Stimulated activated CD8-positive, alpha-beta memory T cell treated with anti-CD3 and anti-CD28 coated beads, Interleukin-15, amount 100 ng/mL, for 4 hours (primary cell): Measurements from ENCODE around the gene PROSER1.
A peak's percentile ranks its signal among the peaks of the same experiment; 100 is the strongest.
"Not testable (repeated sequence)": the region's sequence is repeated elsewhere in the genome, so short reads cannot be mapped to it uniquely, and the experiment has no call there.

Source experiments
- DNase-seq, 2 donors: peaks; one replicate each; pipeline ENCODE4 v3.0.0-alpha.2; 2020; ENCODE audit warnings: low read depth in 2 of 2

PROSER1 gene

DNA sequence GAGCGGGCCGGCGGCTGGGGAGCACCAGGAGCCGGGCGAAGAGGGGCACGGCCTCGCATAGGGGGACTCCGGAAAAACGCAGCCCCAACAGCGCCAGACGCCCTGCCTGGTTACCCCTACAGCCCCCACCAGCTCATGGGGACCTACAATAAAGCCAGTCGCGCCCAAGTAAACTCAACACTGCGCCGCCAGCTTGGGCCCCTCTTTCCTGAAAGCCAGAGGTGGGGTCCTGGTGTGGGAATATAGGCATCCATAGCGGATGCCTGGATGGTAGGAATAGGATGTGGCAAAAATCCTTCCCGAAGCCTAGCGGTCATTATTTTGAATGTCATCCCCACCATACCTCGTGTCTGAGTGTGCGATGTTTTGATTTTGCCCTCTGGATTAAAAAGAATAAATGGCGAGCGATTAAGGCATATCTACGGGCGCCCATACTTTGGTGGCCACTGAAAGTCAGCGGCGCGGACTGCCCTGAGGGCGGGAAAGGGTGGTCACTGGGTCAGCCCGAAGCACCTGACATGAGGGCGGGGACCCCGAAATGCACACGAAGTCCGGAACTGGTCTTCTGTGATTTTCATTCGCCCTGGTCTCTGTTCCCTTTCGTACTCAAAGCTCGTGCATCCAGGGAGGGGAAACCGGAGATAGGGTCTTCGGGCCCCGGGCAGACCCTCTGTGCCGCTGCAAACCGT is at the start of gene PROSER1, which contains the start of gene NHLRC3:
TSS of gene PROSER1 (minus strand) at position 210 of the 689 bp plus-strand sequence. CDS start 847 bp downstream, outside the sequence.
TSS of gene NHLRC3 (plus strand) at position 577 of the 689 bp plus-strand sequence. CDS start 184 bp downstream, outside the sequence.
- DNase-seq: peak; percentile 59 to 76

DNA sequence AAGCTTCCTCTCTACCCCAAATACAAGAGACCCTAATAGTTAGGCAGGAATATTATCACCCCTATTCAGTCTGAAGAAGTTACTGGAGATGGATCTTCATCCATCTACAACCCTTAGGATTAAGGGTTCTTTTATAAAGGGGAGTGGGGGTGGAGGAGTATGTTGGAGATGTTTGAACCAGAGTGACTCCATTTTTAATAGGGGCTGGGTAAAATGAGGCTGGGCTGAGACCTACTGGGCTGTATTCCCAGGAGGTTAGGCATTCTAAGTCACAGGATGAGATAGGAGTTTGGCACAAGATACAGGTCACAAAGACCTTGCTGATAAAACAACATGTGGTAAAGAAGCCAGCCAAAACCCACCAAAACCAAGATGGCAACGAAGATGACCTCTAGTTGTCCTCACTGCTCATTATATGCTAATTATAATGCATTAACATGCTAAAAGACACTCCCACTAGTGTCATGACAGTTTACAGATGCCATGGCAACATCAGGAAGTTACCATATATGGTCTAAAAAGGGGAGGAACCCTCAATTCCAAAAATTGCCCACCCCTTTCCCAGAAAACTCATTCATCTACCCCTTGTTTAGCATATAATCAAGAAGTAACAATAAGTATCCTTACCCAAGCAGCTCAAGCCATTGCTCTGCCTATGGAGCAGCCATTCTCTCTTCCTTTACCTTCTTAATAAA is 48.5 kb upstream of the PROSER1 start:
- DNase-seq: not testable (repeated sequence)

DNA sequence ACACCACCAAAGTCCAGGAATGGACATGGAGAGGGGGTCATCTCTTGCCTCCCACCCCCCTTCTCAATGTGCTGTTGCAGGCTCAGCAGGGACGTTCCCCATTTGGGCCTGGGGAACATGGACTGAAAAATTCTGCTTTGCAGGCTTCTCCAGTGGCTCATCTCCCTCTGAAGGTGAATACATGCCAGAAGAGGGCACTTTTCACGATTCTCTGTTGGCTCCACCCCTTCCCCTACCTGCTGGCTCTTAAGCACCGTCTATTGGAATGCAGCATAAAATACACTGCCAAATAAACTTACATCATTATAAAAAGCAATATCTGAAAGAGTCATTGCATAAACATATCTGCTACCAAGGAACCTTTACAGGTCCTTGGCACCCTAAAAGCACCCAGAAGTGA is 36.1 kb upstream of the PROSER1 start:
- DNase-seq: no peak

DNA sequence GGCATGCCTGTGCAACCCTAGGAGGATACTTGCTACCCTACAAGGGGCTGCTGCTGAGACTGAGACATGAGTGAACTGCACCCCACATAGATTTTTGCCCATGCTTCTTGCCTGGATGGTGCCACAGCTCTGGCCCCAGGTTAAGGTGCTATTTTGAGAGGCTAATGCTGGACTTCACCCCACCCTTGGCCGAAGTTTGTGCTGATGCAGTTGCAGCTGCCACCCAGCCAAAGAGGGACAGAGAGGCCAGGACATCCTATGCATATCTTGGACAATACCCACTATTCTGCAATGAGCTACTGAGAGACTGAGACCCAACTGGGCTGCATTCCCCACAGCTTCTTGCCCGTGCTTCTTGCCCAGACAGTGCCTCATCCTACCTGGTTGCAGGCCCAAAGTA is 35.0 kb upstream of the PROSER1 start:
- no peak for DNase-seq

DNA sequence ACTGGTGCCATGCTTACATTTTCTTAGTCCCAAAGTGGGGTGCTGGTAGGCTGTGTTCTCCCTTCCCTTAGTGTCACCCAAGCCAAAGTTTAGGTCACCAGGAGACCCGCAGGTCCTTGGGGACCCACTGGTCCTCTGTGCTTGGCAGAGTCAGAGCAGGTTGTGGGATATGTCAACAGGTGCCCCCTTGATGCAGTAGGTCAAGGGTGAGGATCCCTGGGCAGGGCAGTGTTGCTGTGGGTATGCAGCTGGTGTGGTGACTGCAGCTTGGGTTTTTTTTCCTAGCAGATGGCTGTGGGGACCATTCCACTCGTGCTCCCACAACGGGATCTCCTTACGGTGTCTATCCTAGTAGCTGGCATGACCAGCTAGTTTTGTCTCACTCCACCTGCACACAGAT is 24.1 kb upstream of the PROSER1 start:
- DNase-seq: no peak

DNA sequence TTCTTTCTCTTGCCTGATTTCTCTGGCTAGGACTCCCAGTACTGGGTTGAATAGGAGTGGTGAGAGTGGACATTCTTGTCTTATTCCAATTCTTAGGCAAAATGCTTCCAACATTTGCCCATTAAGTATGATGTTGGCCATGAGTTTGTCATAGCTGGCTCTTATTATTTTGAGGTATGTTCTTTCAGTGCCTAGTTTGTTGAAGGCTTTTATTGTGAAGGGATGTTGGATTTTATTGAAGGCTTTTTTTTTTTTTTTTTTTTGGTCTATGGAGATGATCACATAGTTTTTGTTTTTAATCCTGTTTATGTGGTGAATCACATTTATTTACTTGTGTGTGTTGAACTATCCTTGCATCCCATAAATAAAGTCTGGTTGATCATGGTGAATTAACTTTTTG is 20.2 kb upstream of the PROSER1 start:
- no peak for DNase-seq

DNA sequence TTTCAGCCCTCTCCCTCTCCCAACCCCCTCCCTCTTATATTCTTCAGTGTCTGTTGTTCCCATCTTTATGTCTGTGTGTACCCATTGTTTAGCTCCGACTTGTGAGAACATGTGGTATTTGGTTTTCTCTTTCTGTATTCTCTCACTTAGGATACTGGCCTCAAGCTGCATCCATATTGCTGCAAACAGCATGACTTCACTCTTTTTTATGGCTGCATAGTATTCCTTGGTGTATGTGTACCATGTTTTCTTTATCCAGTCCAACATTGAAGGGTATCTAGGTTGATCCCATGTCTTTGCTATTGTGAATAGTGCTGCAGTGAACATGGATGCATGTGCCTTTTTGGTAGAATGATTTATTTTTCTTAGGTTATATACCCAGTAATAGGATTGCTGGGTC is 18.1 kb upstream of the PROSER1 start:
- no peak for DNase-seq

DNA sequence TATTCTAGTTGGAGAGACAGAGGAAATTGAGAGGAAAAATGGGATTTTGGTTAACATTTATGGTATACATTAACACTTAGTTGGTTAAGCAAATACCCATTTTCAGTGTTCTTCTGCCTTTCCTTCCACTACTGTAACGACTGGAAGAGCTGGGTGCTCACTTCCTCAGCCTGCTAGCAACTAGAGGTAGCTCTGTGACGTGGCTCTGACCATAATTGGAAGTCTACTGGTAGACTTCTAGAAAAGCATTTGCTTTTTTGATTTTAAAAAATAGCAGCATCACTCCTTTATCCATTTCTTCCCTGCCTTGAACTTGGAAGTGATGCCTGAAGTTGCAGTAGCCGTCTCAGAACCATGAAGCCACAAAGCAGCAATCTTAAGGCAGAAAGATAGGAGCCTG is 16.2 kb upstream of the PROSER1 start:
- DNase-seq: no peak

DNA sequence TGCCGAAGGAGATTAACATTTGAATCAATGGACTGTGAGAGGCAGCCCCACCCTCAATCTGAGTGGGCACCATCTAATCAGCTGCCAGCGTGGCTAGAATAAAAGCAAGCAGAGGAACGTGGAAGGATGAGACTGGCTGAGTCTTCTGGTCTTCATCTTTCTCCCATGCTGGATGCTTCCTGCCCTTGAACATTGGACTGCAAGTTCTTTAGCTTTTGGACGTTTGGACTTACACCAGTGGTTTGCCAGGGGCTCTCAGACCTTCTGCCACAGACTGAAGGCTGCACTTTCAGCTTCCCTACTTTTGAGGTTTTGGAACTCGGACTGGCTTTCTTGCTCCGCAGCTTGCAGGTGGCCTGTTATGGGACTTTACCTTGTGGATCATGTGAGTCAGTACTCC is 15.1 kb upstream of the PROSER1 start:
- DNase-seq: no peak

DNA sequence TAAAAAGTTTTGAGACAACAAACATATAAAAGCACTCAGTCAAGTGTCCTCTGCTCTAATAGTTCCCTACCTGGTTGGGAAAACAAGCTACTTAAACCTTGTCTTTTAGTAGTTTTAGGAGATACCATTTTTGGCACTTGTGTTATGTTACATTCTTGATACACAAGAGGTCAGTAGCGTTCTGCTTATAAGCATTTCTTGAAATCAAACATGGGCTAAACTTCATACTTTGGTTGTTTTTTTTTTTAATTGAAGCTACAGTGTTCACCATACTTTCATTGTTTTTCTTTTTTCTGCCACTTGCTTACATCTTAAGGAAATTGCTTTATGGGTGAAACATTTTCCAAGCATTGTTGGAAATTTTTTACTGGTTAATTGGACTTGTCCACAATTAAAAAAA is 13.3 kb upstream of the PROSER1 start:
- DNase-seq: no peak

DNA sequence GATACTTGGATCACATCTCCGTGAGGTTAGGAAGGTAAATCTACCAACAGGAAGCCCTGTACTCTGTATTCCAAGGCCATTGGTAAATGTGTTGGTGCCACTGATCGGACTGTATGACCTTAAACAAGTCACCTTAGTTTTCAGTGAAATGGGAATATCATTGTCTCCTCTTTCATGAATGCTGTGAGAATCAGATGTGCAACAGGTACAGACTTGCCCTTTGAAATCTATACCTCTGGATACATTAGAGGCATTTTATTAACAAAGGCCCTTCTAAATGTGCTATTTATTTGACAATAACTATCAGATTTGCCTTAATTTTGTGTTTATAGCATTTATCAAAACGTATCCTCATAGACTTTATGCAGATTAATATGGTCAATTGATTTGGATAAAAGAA is 11.4 kb upstream of the PROSER1 start:
- no peak for DNase-seq

DNA sequence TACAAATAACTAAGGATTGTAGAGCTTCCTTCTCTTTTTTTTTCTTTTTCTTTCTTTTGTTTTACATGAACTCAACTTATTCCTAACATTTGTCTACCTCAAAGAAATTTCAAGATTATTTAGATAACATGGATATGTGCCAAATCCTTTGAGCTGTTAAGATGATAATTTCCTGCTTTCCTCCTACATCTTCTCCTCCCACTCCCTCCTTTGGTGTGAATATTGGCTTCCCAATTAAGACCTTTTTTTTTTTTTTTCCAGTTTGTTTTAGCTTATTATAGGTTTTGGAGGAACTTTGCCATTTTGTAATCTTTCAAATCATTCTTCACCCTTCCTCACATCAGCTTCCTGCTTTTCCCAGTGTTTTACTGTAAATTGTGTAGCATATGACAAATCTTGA is 10.9 kb upstream of the PROSER1 start:
- DNase-seq: no peak

DNA sequence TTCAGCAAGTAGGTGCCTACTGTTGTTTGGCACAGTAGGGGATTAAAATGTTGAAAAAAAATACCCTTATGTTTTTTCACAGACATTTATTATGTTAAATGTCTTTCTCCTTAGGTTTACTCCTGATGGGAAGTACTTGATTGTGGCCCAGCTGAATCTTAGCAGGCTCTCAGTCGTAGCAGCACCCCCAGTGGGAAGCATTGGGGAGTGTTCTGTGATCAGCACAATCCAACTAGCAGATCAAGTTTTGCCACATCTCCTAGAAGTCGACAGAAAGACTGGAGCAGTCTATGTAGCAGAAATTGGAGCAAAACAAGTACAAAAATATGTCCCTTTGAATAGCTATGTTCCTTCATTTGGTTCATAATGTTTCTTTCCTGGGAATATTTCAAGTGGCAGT is 9.7 kb upstream of the PROSER1 start:
- DNase-seq: no peak

DNA sequence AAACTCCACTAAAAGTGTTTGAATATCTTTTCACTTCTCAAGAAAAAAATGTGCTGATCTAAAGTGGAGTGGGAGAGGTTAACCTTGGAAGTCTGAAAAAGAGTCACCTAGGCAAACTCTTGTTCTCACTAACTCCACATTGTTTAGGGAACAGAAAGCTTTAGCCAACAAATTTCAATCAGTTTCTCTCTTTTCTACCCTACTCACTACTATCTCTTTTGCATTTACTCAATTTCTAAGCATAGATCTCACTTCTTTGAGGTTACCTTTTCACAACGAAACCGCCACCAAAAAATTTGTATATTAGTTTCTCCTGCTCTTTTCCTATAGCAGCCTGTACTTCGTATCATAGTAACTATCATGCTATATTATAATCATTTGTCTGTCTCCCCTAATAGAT is 6.6 kb upstream of the PROSER1 start:
- no peak for DNase-seq

DNA sequence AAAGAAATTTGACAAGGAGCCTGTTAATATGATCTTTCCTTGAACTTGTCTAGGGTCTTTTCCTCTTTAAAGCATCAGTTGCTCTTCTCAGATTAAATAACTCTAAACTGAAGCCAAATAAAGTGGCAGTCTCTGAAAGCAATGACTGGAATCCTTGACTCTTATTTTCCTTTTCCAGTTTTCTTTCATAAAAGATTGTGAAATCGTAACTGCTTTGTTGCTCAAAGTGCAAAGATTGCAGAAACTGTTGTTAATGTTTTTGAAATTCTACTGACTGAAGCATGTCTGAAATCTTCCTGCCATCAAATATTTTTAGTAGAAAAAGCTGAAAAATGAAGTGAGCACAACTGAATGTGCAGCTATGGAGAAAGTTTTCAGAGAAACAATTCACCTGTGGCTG is 2.3 kb upstream of the PROSER1 start:
- DNase-seq: no peak

DNA sequence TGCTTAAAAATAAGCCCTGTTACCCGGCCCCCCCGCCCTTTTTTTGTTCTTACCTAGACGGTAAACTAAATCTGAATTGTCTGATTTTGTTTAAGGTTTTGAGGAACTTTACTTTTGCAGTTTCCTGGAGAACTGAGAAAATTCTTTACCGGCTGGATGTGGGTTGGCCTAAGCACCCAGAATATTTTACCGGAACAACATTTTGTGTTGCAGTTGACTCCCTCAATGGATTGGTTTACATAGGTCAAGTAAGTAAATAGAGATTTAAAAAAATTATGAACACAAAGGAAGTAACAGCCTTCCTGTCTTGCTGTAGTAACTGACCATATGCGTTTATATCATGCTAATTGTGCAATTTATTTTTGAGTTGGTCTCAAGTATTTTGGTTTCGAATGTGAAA is 1.2 kb upstream of the PROSER1 start:
- DNase-seq: no peak

DNA sequence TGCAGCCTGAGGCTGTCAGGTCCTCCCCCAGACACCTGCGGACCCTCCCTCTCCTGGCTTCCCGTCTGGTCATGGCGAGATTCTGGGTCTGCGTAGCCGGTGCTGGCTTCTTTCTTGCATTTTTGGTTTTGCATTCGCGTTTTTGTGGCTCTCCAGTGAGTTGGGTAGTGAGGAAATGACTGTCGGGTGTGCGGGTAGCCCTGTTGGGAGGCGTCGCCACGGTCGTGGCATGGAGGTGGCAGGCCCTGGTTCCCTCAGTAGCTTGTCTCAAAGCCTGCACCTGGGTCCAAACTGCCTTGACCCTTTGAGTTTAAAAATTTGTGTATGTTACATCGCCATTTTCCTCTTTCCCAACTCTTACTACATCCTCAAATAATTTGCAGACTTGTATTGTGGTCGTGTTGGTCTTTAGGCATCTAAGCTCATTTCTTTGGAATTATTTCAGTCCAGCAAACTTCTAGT is 711 bp upstream of the PROSER1 start:
- peak in 1 of 2 donors; percentile 12 for DNase-seq

DNA sequence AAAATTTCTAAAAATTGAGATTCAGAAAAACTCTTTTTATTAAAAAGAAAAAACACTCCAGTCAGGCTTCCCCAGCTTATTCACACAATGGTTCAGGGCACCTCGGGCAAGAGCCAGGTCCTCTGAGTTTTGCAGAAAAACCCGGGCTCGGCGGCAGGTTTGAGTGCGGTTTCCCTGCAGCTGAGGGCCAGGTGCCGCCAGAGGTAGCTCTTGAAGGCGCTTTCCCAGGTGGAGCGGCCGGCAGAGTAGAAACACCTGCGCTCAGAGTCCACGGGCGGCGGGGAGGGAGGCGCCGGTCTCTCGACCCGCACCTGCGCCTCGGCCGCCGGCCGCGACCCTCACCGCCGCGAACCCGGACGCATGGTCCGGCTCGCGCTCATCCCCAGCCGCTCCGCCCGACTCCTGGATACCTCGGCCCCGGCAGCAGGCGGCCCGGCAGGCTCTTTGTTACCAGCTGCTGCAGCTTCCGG is 444 bp downstream of the PROSER1 start:
- DNase-seq: peak in 1 of 2 donors; percentile 9

DNA sequence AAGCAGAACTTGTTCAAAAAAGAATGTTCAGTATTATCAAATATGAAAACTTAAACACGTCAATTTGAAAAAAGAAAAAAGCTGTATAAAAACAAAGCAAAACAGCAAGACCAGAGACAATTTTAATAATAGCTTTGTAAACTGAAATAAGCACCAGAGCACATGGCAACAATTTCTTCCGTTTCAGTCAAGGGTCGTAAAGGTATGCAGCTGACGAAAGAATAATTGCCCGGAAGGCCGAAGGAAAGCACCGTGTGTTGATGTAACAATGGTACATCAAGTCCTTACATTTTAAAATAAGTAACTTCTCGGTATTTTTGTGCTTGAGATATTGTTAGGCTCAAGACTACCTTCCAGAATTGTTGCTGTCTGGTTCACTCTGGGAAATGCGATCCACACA is 1.7 kb downstream of the PROSER1 start:
- no peak for DNase-seq

DNA sequence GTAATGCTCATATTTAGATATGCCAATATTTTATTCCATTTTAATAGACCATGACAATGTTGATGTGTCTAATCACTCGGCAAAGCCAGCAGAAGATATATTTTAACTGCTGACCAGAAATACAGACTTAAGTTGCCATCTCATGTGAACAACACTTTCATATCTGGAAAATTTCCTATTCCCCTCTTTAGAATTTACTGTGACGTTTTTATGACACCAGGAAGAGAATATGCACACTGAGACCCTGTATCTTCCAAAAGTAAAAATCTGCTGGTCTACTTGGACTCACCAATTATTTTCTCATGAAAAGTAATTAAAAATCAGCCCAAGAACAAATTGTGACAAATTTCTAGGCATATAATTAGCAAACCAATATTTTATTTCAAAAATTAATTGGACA is 2.1 kb downstream of the PROSER1 start:
- DNase-seq: no peak

DNA sequence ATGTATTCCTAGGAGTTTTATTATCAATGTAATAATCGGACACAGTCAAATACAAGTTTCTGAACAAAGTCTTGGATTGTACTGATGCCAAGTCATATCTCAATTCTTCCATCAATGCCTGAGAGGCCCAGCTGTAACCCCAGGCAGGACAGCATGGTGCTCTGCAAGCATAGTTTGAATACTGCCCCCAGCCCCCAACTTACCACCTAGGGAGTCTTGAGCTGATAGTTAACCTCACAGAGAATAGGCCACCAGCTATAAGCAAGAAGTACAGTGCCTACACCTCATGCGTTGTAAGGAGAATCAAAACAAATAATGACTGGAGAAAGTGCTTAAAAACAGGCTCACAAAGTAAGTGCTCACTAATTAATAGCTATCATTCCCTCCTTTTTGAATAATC is 2.7 kb downstream of the PROSER1 start:
- no peak for DNase-seq

DNA sequence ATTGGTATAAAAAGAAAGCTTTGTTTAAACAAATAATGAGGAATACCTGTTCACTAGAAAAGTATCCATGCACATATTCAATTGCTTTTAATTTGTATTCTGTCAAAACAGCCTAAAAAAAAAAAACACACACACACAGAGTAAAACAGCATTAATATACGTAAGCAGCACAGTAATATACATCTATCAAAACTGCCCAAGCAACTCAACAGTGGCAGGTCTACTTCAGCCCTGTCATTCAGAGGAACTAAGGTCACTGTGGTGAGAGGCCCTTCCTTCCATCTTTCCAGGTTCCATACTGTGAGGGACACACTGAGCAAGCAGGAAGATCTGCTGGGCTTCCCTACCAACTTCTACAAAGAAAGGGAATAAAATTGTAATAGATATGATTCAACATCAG is 3.8 kb downstream of the PROSER1 start:
- no peak for DNase-seq

DNA sequence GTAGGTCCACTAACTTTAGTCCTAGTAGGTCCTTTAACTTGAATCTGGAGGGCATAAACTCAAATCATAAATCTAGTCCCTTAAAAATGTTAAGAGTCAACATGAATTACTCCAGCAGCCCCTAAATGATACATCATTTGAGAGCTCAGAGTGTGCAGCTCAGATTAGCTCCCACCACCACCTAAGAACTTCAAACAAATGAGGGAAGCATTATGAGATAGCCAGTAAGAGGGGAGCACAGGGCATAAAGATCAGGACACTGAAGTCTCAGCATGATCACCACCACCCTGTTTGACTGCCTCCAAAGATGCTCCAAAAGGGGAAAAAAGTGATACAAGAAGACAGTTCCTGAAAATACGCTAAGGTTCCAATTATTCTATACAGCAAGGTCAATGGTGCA is 5.7 kb downstream of the PROSER1 start:
- no peak for DNase-seq
